IMR-90 (cell line): ENCODE results near the gene SORBS1. TPM values are rescaled to one million over a fixed set of nuclear protein-coding genes. Genes with fewer than 3 reads are reported as not detected.
A peak's percentile ranks its signal among the peaks of the same experiment; 100 is the strongest.

ENCODE experiments used
- ATAC-seq: fragments of 200-7000 bp; cut with Tn5 transposase; 2 replicates; pipeline ENCODE4 v1.9.1; 2020; ENCODE audit warnings: low read depth, mild to moderate bottlenecking, moderate library complexity
- BruUV-seq: library from RNA; stranded (reverse); fragments of 400-500 nt; replicated peaks from 2 replicates; lab custom pipeline; 2021; lab: Mats Ljungman, UMichigan
- CTCF ChIA-PET: fragments of 300-600 bp; formaldehyde crosslinking; extraction: SDS; loops from one replicate; lab custom pipeline; 2021; ENCODE audit warnings: antibody characterized with exemption; lab: Yijun Ruan, JAX
- POLR2A ChIA-PET: fragments of 300-600 bp; sonication (Branson Sonifier 250); formaldehyde crosslinking; loops from one replicate; lab custom pipeline; 2022; ENCODE audit warnings: antibody characterized with exemption; ENCODE audit not compliant: unreplicated experiment; lab: Charles Lee
- DNase-seq: peaks from one replicate; pipeline ENCODE4 v3.0.0; 2013
- H2AFZ ChIP-seq: replicated peaks from 2 replicates; pipeline ENCODE3; 2013; ENCODE audit warnings: low read length, mild to moderate bottlenecking; ENCODE audit not compliant: poor library complexity
- H2AK5ac ChIP-seq: 2 replicates; pipeline ENCODE4 v1.6.1; 2013; ENCODE audit warnings: low read depth, low read length, inconsistent platforms
- H2AK9ac ChIP-seq: replicated peaks from 2 replicates; pipeline ENCODE3; 2013; ENCODE audit warnings: mild to moderate bottlenecking, low read depth, low read length, moderate library complexity; ENCODE audit not compliant: poor library complexity
- H2BK120ac ChIP-seq: 2 replicates; pipeline ENCODE4 v1.6.1; 2013; ENCODE audit warnings: low read depth, low read length, inconsistent platforms
- H2BK15ac ChIP-seq: 3 replicates; pipeline ENCODE4 v1.6.1; 2013; ENCODE audit warnings: low read depth, low read length, inconsistent platforms
- H2BK20ac ChIP-seq: 2 replicates; pipeline ENCODE4 v1.6.1; 2013; ENCODE audit warnings: low read depth, mild to moderate bottlenecking, inconsistent platforms, low read length, moderate library complexity
- H2BK5ac ChIP-seq: 2 replicates; pipeline ENCODE4 v1.6.1; 2013; ENCODE audit warnings: mild to moderate bottlenecking, low read depth, low read length, inconsistent platforms; ENCODE audit not compliant: poor library complexity, severe bottlenecking
- H3K14ac ChIP-seq: replicated peaks from 2 replicates; pipeline ENCODE4 v1.6.1; 2013; ENCODE audit warnings: low read depth, low read length, inconsistent platforms
- H3K18ac ChIP-seq: 2 replicates; pipeline ENCODE4 v1.6.1; 2013; ENCODE audit warnings: low read depth, low read length, control low read depth
- H3K23ac ChIP-seq: 2 replicates; pipeline ENCODE4 v1.6.1; 2013; ENCODE audit warnings: low read depth, low read length, inconsistent platforms
- H3K27ac ChIP-seq: 2 replicates; pipeline ENCODE4 v1.5.1; 2013; ENCODE audit warnings: mild to moderate bottlenecking, control low read depth, low read length; ENCODE audit not compliant: insufficient read depth
- H3K27me3 ChIP-seq: 2 replicates; pipeline ENCODE4 v1.6.1; 2013; ENCODE audit warnings: low read length; ENCODE audit not compliant: control insufficient read depth, insufficient read depth
- H3K36me3 ChIP-seq: 2 replicates; pipeline ENCODE4 v1.6.1; 2013; ENCODE audit warnings: low read length, mixed read lengths; ENCODE audit not compliant: control insufficient read depth, insufficient read depth
- H3K4ac ChIP-seq: 2 replicates; pipeline ENCODE4 v1.6.1; 2013; ENCODE audit warnings: low read depth, low read length, inconsistent platforms
- H3K4me1 ChIP-seq: 2 replicates; pipeline ENCODE4 v1.6.1; 2013; ENCODE audit warnings: low read length, mixed read lengths; ENCODE audit not compliant: control insufficient read depth, insufficient read depth
- H3K4me2 ChIP-seq: 2 replicates; pipeline ENCODE4 v1.6.1; 2013; ENCODE audit warnings: low read depth, mild to moderate bottlenecking, control low read depth, low read length, moderate library complexity
- H3K4me3 ChIP-seq: 2 replicates; pipeline ENCODE4 v1.5.1; 2013; ENCODE audit warnings: low read depth, mild to moderate bottlenecking, control low read depth, low read length, moderate library complexity; ENCODE audit not compliant: insufficient read depth
- H3K56ac ChIP-seq: 2 replicates; pipeline ENCODE4 v1.6.1; 2013; ENCODE audit warnings: low read length, inconsistent platforms; ENCODE audit not compliant: insufficient read depth; ENCODE audit errors: extremely low read depth
- H3K79me1 ChIP-seq, 2 experiments: 2 replicates each; pipeline ENCODE4 v1.6.1; 2013; ENCODE audit warnings: low read length in 2 of 2, inconsistent platforms in 1 of 2, low read depth in 1 of 2
- H3K9ac ChIP-seq: 2 replicates; pipeline ENCODE4 v1.6.1; 2013; ENCODE audit warnings: low read depth, low read length, control low read depth
- H3K9me1 ChIP-seq: 2 replicates; pipeline ENCODE4 v1.6.1; 2013; ENCODE audit warnings: low read length, inconsistent platforms; ENCODE audit not compliant: insufficient read depth
- H3K9me3 ChIP-seq: 2 replicates; pipeline ENCODE4 v1.6.1; 2013; ENCODE audit warnings: low read length; ENCODE audit not compliant: control insufficient read depth, insufficient read depth
- H4K20me1 ChIP-seq: 2 replicates; pipeline ENCODE4 v1.6.1; 2013; ENCODE audit warnings: low read length, inconsistent platforms; ENCODE audit not compliant: insufficient read depth
- H4K5ac ChIP-seq: 2 replicates; pipeline ENCODE4 v1.6.1; 2013; ENCODE audit warnings: mild to moderate bottlenecking, low read depth, low read length, control low read depth
- H4K8ac ChIP-seq, 2 experiments: 2 replicates each; pipeline ENCODE4 v1.6.1; 2013; ENCODE audit warnings: low read depth in 2 of 2, low read length in 2 of 2, control low read depth in 1 of 2, inconsistent platforms in 1 of 2
- H4K91ac ChIP-seq: 2 replicates; pipeline ENCODE4 v1.6.1; 2013; ENCODE audit warnings: low read depth, low read length, inconsistent platforms; ENCODE audit not compliant: insufficient read depth
- MXI1 ChIP-seq: IDR thresholded peaks from 2 replicates; pipeline ENCODE4 v1.6.1; 2012; ENCODE audit warnings: low read depth, mild to moderate bottlenecking, low read length, moderate library complexity, borderline replicate concordance
- WGBS, 2 experiments: methylation state at CpG; one replicate each; pipeline versions ENCODE4 v1.1.5 to v1.1.7; 2013; ENCODE audit warnings: missing lambda C conversion rate in 2 of 2; ENCODE audit not compliant: insufficient read length in 1 of 2; ENCODE audit errors: extremely low coverage in 2 of 2; 5-methylcytosine and 5-hydroxymethylcytosine counted together
- dilution Hi-C: fragments of 300-500 bp; cut with HindIII; formaldehyde crosslinking; loops from one replicate; pipeline ENCODE4 v1.14.3; 2018; ENCODE audit warnings: low sequenced_read_pairs; ENCODE audit not compliant: unreplicated experiment
- in situ Hi-C: fragments of 300-500 bp; cut with MboI; formaldehyde crosslinking; loops from 3 replicates; pipeline ENCODE4 v1.14.3; 2019; ENCODE audit warnings: low sequenced_read_pairs, inconsistent platforms, mixed read lengths
- intact Hi-C: fragments of 100-400 bp; cut with micrococcal nuclease; formaldehyde crosslinking; loops from 2 replicates; pipeline ENCODE4 v1.10.0; 2022
- polyA plus RNA-seq, 3 experiments: library from polyadenylated mRNA; depleted of rRNA; stranded (reverse); fragments of >200 nt; gene quantifications; 2 replicates each; pipeline ENCODE4 v1.2.3, GENCODE V29; 2012; ENCODE audit warnings: low replicate concordance in 1 of 3
- total RNA-seq: library from RNA; depleted of rRNA; stranded (reverse); fragments of >200 nt; gene quantifications from 2 replicates; pipeline ENCODE4 v1.2.3, GENCODE V29; 2012

SORBS1 gene
- total and polyA plus RNA-seq, 2 of the 4 experiments (the other 2 are of a cell fraction) = 0.18 to 0.32 TPM

DNA sequence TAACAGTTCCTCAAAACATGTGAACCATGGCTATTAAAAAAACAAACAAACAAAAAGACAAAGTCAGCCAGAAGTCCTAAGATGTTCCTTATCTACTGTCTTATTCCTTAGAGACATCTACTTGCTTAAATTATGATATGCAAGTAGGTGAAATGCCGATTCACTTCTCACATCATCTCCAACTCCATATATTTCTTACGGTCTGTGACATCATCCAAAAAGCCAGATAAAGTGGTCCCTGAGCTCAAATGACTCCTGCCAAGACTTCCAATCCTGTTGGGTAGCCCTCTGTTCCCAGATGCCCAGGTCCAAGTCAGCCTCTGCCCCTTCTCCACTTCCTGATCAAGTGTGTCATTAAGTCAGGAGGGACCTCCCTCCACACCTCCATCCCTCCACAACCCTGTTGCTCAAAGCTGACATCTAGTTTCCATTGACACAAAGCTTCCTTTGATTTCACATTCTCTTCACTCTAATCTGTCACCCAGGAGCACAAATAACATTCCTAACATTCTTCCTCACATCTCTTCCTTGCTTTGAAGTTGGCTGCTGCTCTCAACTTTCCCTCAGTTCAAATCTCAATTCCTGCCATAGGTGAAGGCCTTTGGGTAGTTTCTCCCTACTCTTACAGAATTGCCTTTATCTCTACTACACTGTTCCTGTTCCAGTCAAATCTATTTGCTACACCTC lies 214.3 kb downstream of the SORBS1 start:
- no peaks in the 10 kb centered on the region for H3K36me3 ChIP-seq
- intact Hi-C loops (no loop called here), dilution Hi-C loops (no loop called here), in situ Hi-C loops (no loop called here)
- BruUV-seq = no TSS peak
- no peak overlapping the region for H2BK5ac ChIP-seq
- no peak for DNase-seq
- ATAC-seq = peak; percentile 22; the same call in 1 of the 2 replicates
- ChIA-PET POLR2A (no interaction called here), CTCF (interaction anchor here (0.6 to 0.7 kb wide), 2 partner anchors 17 to 66 kb away, joined by 3 read pairs; no protein-coding TSS in a partner anchor)
- no peak overlapping the region for H3K27ac ChIP-seq
- peak overlapping the region; percentile 87; the same call in 2 of the 3 replicates for H2BK15ac ChIP-seq
- peak overlapping the region; percentile 76 for H3K14ac ChIP-seq
- H3K27me3 ChIP-seq = no peaks in the 10 kb centered on the region
- peak overlapping the region; percentile 59 for H2BK120ac ChIP-seq
- no peak overlapping the region for H3K4me2 ChIP-seq
- 100% methylated on average over 1 of the region's 2 CpGs; no CpG with 5 or more reads in 1 of the 2 experiments for WGBS, 2 experiments
- no peak overlapping the region for H4K5ac ChIP-seq
- H2AK5ac ChIP-seq = peak overlapping the region; percentile 94
- no peak overlapping the region for H3K18ac ChIP-seq
- no peak overlapping the region for H3K9ac ChIP-seq
- H3K9me1 ChIP-seq = peaks cover 3% of the 10 kb centered on the region; the same call in 1 of the 2 replicates
- H4K91ac ChIP-seq = peak overlapping the region; percentile 9; the same call in 1 of the 2 replicates
- H3K23ac ChIP-seq = peak overlapping the region; percentile 75; the same call in 1 of the 2 replicates
- TF ChIP-seq MXI1 = no peak
- H4K8ac ChIP-seq = no peak overlapping the region
- H2BK20ac ChIP-seq = no peak overlapping the region
- H3K79me1 ChIP-seq = no peaks in the 10 kb centered on the region
- H3K4me1 ChIP-seq = peaks cover 3% of the 10 kb centered on the region; the same call in 1 of the 2 replicates
- no peaks in the 10 kb centered on the region for H4K20me1 ChIP-seq
- no peak overlapping the region for H3K4me3 ChIP-seq
- H2AFZ ChIP-seq = peak overlapping the region; percentile 73
- no peak overlapping the region for H2AK9ac ChIP-seq
- no peak overlapping the region for H3K56ac ChIP-seq
- H3K4ac ChIP-seq = peak overlapping the region; percentile 64
- H3K9me3 ChIP-seq = no peaks in the 10 kb centered on the region
